Measurements from ENCODE around the gene KLRF2. TPM values are rescaled to one million over a fixed set of nuclear protein-coding genes. Genes with fewer than 3 reads are reported as not detected.

The KLRF2 gene
- total RNA-seq, 3 donors from 2014 or later: 0.43 TPM; not detected in 2

GRCh38 chr12:9883175-9883574, 1.9 kb downstream of the KLRF2 start:
- ATAC-seq (no peak), DNase-seq (no peak)
- intact Hi-C loops (cut with DNase I, micrococcal nuclease): no loop called here
- no peaks in the 10 kb centered on the region for H3K4me1 ChIP-seq (ENCODE audit: low read depth)
- TF ChIP-seq CTCF (IDR thresholded peaks at IDR 0.05): no peak
- H3K36me3 ChIP-seq (ENCODE audit: low read depth): no peaks in the 10 kb centered on the region
- no peak overlapping the region for H3K4me3 ChIP-seq
- no peaks in the 10 kb centered on the region for H3K9me3 ChIP-seq

- TF ChIP-seq CTCF (IDR thresholded peaks at IDR 0.05): no peak
- Histone ChIP-seq H3K9me3 (no peaks in the 10 kb centered on the region), H3K4me1 (ENCODE audit: low read depth) (no peaks in the 10 kb centered on the region), H3K4me3 (no peak overlapping the region), H3K36me3 (ENCODE audit: low read depth) (no peaks in the 10 kb centered on the region)
- ATAC-seq (no peak), DNase-seq (no peak)
- intact Hi-C loops (cut with DNase I, micrococcal nuclease): no loop called here
Measured at GRCh38 chr12:9888665-9889273, 7.5 kb downstream of the KLRF2 start.

DNA sequence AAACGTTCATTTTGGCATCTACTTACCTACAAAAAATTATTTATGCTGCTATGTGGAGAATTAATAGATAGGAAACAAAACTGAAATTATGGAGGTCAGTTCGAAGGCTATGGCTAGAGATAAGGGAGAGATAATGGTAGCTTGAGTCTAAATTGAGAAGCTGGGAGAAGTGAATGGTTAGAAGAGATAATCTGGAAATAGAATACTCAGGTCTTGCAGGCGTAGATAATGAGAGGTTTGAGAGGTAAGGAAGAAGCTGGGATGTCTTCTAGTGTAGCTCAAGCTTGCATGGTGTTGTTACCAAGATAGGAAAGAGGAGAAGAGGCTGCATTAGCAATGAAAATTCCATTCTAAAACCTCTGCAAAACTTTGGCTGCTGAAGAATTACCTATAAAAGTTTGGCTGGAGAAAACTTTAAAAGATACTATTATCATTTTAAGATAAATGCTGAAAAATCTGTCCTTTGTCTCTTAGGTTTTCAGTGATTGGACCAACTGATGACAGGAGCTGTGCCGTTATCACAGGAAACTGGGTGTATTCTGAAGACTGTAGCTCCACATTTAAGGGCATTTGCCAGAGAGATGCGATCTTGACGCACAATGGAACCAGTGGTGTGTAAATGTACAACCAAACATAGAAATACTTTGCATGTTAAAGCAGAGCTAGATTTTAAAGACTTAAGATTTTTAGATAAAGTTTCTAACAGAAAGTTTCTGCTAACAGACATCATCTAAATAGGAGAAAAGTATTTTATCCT, 14.1 kb downstream of the KLRF2 start:
- H3K9me3 ChIP-seq: no peaks in the 10 kb centered on the region
- H3K4me1 ChIP-seq (ENCODE audit: low read depth): no peaks in the 10 kb centered on the region
- no peak overlapping the region for H3K4me3 ChIP-seq
- ATAC-seq (no peak), DNase-seq (no peak)
- no peak for TF ChIP-seq CTCF (IDR thresholded peaks at IDR 0.05)
- intact Hi-C loops (cut with DNase I, micrococcal nuclease): no loop called here
- H3K36me3 ChIP-seq (ENCODE audit: low read depth): no peaks in the 10 kb centered on the region

GRCh38 chr12:9897535-9897934, 16.2 kb downstream of the KLRF2 start:
- DNase-seq (no peak), ATAC-seq (no peak)
- Histone ChIP-seq H3K36me3 (ENCODE audit: low read depth) (no peaks in the 10 kb centered on the region), H3K9me3 (peaks cover 3% of the 10 kb centered on the region), H3K4me3 (no peak overlapping the region), H3K4me1 (ENCODE audit: low read depth) (no peaks in the 10 kb centered on the region)
- intact Hi-C loops (cut with DNase I, micrococcal nuclease): no loop called here
- no peak for TF ChIP-seq CTCF (IDR thresholded peaks at IDR 0.05)

DNA sequence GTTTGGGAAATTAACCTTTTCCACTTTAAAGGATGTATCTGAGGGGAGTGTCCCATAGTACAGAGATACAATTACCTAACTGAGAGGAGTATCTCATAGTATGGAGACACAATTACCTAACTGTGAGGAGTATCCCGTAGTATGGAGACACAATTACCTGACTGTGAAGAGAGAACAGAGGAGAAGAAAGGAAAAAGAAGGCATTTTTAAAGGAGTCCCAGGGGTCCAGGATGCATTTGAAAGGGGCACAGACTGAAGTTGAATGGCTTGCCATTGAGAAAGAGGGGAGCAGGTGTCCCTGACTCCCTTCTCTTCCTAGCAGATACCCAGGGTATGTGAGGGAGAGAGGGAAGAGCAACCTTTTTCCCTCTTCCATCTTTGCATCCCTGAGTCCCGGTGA, 17.9 kb downstream of the KLRF2 start:
- TF ChIP-seq CTCF (IDR thresholded peaks at IDR 0.05): no peak
- Histone ChIP-seq H3K4me1 (ENCODE audit: low read depth) (no peaks in the 10 kb centered on the region), H3K9me3 (peaks cover 10% of the 10 kb centered on the region), H3K4me3 (no peak overlapping the region), H3K36me3 (ENCODE audit: low read depth) (no peaks in the 10 kb centered on the region)
- intact Hi-C loops (cut with DNase I, micrococcal nuclease): no loop called here
- DNase-seq (no peak), ATAC-seq (no peak)
